Mesendoderm (in vitro differentiated cells): Measurements from ENCODE around the gene HIGD1C.
"Not testable (repeated sequence)": the region's sequence is repeated elsewhere in the genome, so short reads cannot be mapped to it uniquely, and the experiment has no call there.

Source experiments
- DNase-seq: peaks from one replicate; pipeline ENCODE4 v3.0.0; 2013
- H2AK5ac ChIP-seq: 2 replicates; pipeline ENCODE4 v1.6.1; 2013; ENCODE audit warnings: low read length, inconsistent platforms
- H2BK120ac ChIP-seq: 2 replicates; pipeline ENCODE4 v1.6.1; 2013; ENCODE audit warnings: low read depth, mild to moderate bottlenecking, low read length, moderate library complexity, mixed read lengths
- H2BK15ac ChIP-seq: replicated peaks from 2 replicates; pipeline ENCODE4 v1.6.1; 2013; ENCODE audit warnings: low read depth, mild to moderate bottlenecking, moderate library complexity
- H2BK5ac ChIP-seq: 2 replicates; pipeline ENCODE4 v1.6.1; 2013; ENCODE audit warnings: low read length, inconsistent platforms
- H3K18ac ChIP-seq: 2 replicates; pipeline ENCODE4 v1.6.1; 2013; ENCODE audit warnings: mild to moderate bottlenecking, low read length, mixed read lengths
- H3K23ac ChIP-seq: one replicate; pipeline ENCODE4 v1.6.1; 2013; ENCODE audit warnings: low read length
- H3K27ac ChIP-seq: 2 replicates; pipeline ENCODE4 v1.5.1; 2013; ENCODE audit warnings: low read depth, mild to moderate bottlenecking, inconsistent platforms, low read length, moderate library complexity
- H3K27me3 ChIP-seq: 2 replicates; pipeline ENCODE4 v1.6.1; 2013; ENCODE audit warnings: low read length, control low read depth, mild to moderate bottlenecking, inconsistent platforms; ENCODE audit not compliant: insufficient read depth, poor library complexity
- H3K36me3 ChIP-seq: 2 replicates; pipeline ENCODE4 v1.6.1; 2013; ENCODE audit warnings: low read length, inconsistent platforms; ENCODE audit not compliant: control insufficient read depth, insufficient read depth
- H3K4ac ChIP-seq: one replicate; pipeline ENCODE4 v1.6.1; 2013; ENCODE audit warnings: low read depth, mild to moderate bottlenecking, low read length, moderate library complexity
- H3K4me1 ChIP-seq: 2 replicates; pipeline ENCODE4 v1.6.1; 2013; ENCODE audit warnings: low read depth, low read length, inconsistent platforms; ENCODE audit not compliant: control insufficient read depth
- H3K4me2 ChIP-seq: 2 replicates; pipeline ENCODE4 v1.6.1; 2013; ENCODE audit warnings: low read length
- H3K4me3 ChIP-seq: 2 replicates; pipeline ENCODE4 v1.5.1; 2013; ENCODE audit warnings: mild to moderate bottlenecking, low read length
- H3K56ac ChIP-seq: one replicate; pipeline ENCODE4 v1.6.1; 2013; ENCODE audit warnings: low read length
- H3K79me1 ChIP-seq: 2 replicates; pipeline ENCODE4 v1.6.1; 2013; ENCODE audit warnings: low read length, inconsistent platforms
- H3K79me2 ChIP-seq: 2 replicates; pipeline ENCODE4 v1.6.1; 2013; ENCODE audit warnings: mild to moderate bottlenecking, low read length; ENCODE audit not compliant: control insufficient read depth, insufficient read depth
- H3K9ac ChIP-seq: 2 replicates; pipeline ENCODE4 v1.6.1; 2013; ENCODE audit warnings: low read length, inconsistent platforms
- H4K5ac ChIP-seq: one replicate; pipeline ENCODE4 v1.6.1; 2013; ENCODE audit warnings: low read length
- H4K8ac ChIP-seq: one replicate; pipeline ENCODE4 v1.6.1; 2013; ENCODE audit warnings: low read depth, mild to moderate bottlenecking, control low read depth, low read length, moderate library complexity
- WGBS: extraction: QIAGEN DNeasy Blood & Tissue Kit; methylation state at CpG from one replicate; pipeline ENCODE4 v1.1.7; 2013; ENCODE audit warnings: low lambda C conversion rate, missing lambda C conversion rate; ENCODE audit not compliant: insufficient coverage; ENCODE audit errors: extremely low coverage; 5-methylcytosine and 5-hydroxymethylcytosine counted together

The HIGD1C gene

DNA sequence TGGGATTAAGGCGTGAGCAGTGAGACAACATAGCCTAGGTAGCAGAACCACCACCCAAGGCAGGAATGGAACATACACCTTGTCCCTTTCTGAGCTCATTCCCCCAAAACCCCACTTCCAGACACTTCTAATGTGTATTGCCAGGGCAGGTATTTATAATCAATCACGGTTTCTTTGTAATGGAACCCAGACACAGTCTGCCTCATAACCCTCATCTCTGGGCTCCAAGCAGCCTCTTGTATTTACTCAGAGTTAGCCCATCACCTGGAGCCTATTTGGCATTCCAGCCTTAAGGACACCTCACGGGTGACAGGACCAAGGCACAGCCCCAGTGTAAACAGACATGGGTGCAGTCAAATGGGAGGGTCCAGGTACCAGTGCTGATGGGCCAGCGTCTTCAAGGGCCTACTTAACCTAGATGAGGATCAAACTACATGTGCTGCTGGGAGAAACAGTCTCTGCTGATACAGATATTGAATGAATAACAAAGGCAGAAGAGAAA, 2.5 kb upstream of the HIGD1C start:
- H2BK120ac ChIP-seq: no peak overlapping the region
- H4K8ac ChIP-seq: no peak overlapping the region
- H3K18ac ChIP-seq: no peak overlapping the region
- no peaks in the 10 kb centered on the region for H3K79me2 ChIP-seq
- WGBS: no CpG with 5 or more reads among the region's 4 CpGs
- H2AK5ac ChIP-seq: no peak overlapping the region
- H3K23ac ChIP-seq: no peak overlapping the region
- no peaks in the 10 kb centered on the region for H3K36me3 ChIP-seq
- no peak overlapping the region for H3K9ac ChIP-seq
- no peaks in the 10 kb centered on the region for H3K27me3 ChIP-seq
- no peak overlapping the region for H2BK5ac ChIP-seq
- H3K4me1 ChIP-seq: no peaks in the 10 kb centered on the region
- H3K56ac ChIP-seq: no peak overlapping the region
- H3K4me3 ChIP-seq: no peak overlapping the region
- no peak overlapping the region for H3K4me2 ChIP-seq
- no peak for DNase-seq
- no peak overlapping the region for H2BK15ac ChIP-seq
- H3K27ac ChIP-seq: no peak overlapping the region
- no peak overlapping the region for H4K5ac ChIP-seq
- H3K4ac ChIP-seq: no peak overlapping the region
- no peaks in the 10 kb centered on the region for H3K79me1 ChIP-seq

DNA sequence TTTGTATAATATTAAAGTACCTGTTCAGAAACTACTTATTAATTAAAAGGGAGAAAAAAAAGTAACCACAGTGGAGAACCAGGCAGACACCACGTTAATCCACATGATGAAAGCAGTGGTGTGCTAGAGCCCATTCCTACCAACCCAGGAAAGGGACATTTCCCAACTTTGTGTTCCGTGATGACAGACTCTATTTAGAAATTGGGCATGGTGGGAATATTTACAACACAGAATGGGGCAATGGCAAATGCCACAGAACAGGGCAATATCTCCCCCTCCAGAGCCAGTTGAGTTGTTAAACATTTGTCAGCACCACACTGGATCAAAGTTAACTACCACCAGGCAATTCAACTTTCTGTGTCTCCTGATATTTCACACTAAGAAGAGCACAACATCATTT, 1.2 kb upstream of the HIGD1C start:
- no peaks in the 10 kb centered on the region for H3K27me3 ChIP-seq
- WGBS: no CpG with 5 or more reads among the region's 2 CpGs

DNA sequence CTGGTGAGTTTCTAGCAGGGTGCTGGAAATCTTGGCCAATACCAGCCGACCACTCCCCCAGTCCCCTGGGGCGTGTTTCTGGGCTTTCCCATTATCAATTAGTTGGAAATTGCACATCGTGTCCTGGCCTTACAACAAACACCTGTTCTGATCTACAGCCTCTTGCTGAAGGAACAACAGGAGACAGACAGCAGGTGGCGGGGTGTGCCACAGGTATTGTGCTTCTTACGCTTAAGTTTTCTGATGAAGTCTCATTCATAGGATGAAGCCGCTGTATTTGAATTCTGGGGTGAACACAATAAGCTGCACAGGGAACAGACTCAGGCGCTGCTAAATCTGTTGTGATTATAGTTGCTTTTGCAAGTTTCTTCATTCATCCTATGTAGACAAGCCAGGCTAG, 703 bp downstream of the HIGD1C start:
- no CpG with 5 or more reads among the region's 7 CpGs for WGBS
- Histone ChIP-seq H3K36me3 (no peaks in the 10 kb centered on the region), H2BK120ac (no peak overlapping the region), H3K79me2 (no peaks in the 10 kb centered on the region), H3K4ac (no peak overlapping the region), H2BK5ac (no peak overlapping the region), H3K9ac (no peak overlapping the region), H2AK5ac (no peak overlapping the region), H3K4me2 (no peak overlapping the region), H3K56ac (no peak overlapping the region), H4K8ac (no peak overlapping the region), H3K18ac (no peak overlapping the region), H4K5ac (no peak overlapping the region), H3K4me1 (no peaks in the 10 kb centered on the region), H3K27me3 (no peaks in the 10 kb centered on the region), H3K79me1 (no peaks in the 10 kb centered on the region), H3K23ac (no peak overlapping the region), H3K4me3 (no peak overlapping the region), H3K27ac (no peak overlapping the region), H2BK15ac (no peak overlapping the region)
- DNase-seq: no peak

More for the DNA sequence above, 1.2 kb upstream of the HIGD1C start:
- Histone ChIP-seq H3K4me1 (no peaks in the 10 kb centered on the region), H3K4ac (no peak overlapping the region), H3K4me3 (no peak overlapping the region), H4K5ac (no peak overlapping the region), H2BK5ac (no peak overlapping the region), H3K4me2 (no peak overlapping the region), H3K79me2 (no peaks in the 10 kb centered on the region), H3K23ac (no peak overlapping the region), H2AK5ac (no peak overlapping the region), H3K36me3 (no peaks in the 10 kb centered on the region), H4K8ac (no peak overlapping the region), H3K79me1 (no peaks in the 10 kb centered on the region), H3K56ac (no peak overlapping the region), H3K18ac (no peak overlapping the region), H2BK15ac (no peak overlapping the region), H3K27ac (no peak overlapping the region), H3K9ac (no peak overlapping the region), H2BK120ac (no peak overlapping the region)
- DNase-seq: no peak

- H3K4ac ChIP-seq, H3K79me1 ChIP-seq, H3K4me3 ChIP-seq, H3K56ac ChIP-seq, H3K27ac ChIP-seq, H3K79me2 ChIP-seq, H3K27me3 ChIP-seq, H3K4me1 ChIP-seq, H2BK120ac ChIP-seq, H2BK15ac ChIP-seq, H3K4me2 ChIP-seq, H3K9ac ChIP-seq, H3K23ac ChIP-seq, H2BK5ac ChIP-seq, H4K8ac ChIP-seq, DNase-seq, H3K18ac ChIP-seq, H4K5ac ChIP-seq, H3K36me3 ChIP-seq, H2AK5ac ChIP-seq: not testable (repeated sequence)
- WGBS: no CpG with 5 or more reads among the region's 2 CpGs
These were observed 2.4 kb downstream of the HIGD1C start for GRCh38 chr12:50954789-50955188.

GRCh38 chr12:50955288-50955687, 2.9 kb downstream of the HIGD1C start:
- DNase-seq: no peak
- Histone ChIP-seq H4K5ac (no peak overlapping the region), H2AK5ac (no peak overlapping the region), H2BK15ac (no peak overlapping the region), H3K79me1 (no peaks in the 10 kb centered on the region), H3K56ac (no peak overlapping the region), H2BK120ac (no peak overlapping the region), H4K8ac (no peak overlapping the region), H3K79me2 (no peaks in the 10 kb centered on the region), H3K27ac (no peak overlapping the region), H3K18ac (no peak overlapping the region), H3K23ac (no peak overlapping the region), H3K4me3 (no peak overlapping the region), H2BK5ac (no peak overlapping the region), H3K27me3 (no peaks in the 10 kb centered on the region), H3K4ac (no peak overlapping the region), H3K4me1 (no peaks in the 10 kb centered on the region), H3K9ac (no peak overlapping the region), H3K36me3 (no peaks in the 10 kb centered on the region), H3K4me2 (no peak overlapping the region)
- WGBS: no CpG with 5 or more reads among the region's 1 CpG

GRCh38 chr12:50955697-50956096, 3.4 kb downstream of the HIGD1C start:
- Histone ChIP-seq H4K8ac (no peak overlapping the region), H2BK5ac (no peak overlapping the region), H2BK15ac (no peak overlapping the region), H3K27ac (no peak overlapping the region), H3K9ac (no peak overlapping the region), H3K36me3 (no peaks in the 10 kb centered on the region), H2BK120ac (no peak overlapping the region), H3K4me2 (no peak overlapping the region), H3K79me1 (no peaks in the 10 kb centered on the region), H3K18ac (no peak overlapping the region), H3K23ac (no peak overlapping the region), H3K4me3 (no peak overlapping the region), H3K56ac (no peak overlapping the region), H4K5ac (no peak overlapping the region), H3K27me3 (no peaks in the 10 kb centered on the region), H3K4ac (no peak overlapping the region), H2AK5ac (no peak overlapping the region), H3K79me2 (no peaks in the 10 kb centered on the region), H3K4me1 (no peaks in the 10 kb centered on the region)
- no CpG with 5 or more reads among the region's 2 CpGs for WGBS
- DNase-seq: no peak
